Measurements from ENCODE around the gene MARCHF2.

Gene MARCHF2

DNA sequence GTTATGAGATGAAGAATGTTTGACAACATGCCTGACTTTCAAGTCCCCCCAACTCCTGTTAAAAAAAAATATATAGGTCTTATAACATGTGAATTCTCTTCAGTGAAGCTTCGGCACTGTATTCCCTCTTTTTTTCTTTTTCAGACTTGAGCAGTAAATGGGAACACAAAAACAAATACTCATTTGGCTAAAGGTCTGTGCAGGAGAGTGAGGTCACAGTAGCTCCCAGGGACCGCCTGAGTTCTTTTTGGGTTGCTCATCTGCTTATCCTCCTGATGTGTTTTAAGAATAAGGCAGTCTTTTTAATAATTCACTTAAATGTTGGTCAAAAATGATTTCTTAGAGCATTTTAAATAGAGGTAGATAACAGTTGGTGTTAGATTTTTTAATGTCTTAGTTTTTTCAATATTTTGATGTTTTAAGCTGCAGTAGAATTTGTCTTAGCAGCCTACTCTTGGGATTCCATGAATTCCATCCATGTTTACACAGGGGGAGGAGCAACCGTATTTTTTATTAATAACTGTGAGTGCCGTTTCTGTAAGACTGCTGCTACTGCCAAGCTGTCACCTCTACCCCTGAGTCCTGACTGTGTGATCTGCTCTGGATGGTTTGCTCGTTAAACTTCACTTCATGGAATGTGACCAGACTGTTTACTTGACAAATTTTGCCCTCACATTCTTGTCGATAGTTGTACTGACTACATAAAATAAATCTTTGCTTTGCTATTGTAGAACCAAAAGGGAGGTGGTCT is 46.6 kb downstream of the MARCHF2 start:
- ATAC-seq = peak; percentile 79
- TF ChIP-seq ZNF70 (CRISPR knock-in tag; IDR thresholded peaks at IDR 0.05) = no peak
- no peak for TF ChIP-seq GLIS3 (CRISPR knock-in tag; IDR thresholded peaks at IDR 0.05)
- TF ChIP-seq, protein P1, sequence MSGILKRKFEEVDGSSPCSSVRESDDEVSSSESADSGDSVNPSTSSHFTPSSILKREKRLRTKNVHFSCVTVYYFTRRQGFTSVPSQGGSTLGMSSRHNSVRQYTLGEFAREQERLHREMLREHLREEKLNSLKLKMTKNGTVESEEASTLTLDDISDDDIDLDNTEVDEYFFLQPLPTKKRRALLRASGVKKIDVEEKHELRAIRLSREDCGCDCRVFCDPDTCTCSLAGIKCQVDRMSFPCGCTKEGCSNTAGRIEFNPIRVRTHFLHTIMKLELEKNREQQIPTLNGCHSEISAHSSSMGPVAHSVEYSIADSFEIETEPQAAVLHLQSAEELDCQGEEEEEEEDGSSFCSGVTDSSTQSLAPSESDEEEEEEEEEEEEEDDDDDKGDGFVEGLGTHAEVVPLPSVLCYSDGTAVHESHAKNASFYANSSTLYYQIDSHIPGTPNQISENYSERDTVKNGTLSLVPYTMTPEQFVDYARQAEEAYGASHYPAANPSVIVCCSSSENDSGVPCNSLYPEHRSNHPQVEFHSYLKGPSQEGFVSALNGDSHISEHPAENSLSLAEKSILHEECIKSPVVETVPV (CRISPR knock-in tag; IDR thresholded peaks at IDR 0.05) = no peak
- TF ChIP-seq TCF4 (CRISPR knock-in tag; IDR thresholded peaks at IDR 0.05; ENCODE audit: borderline replicate concordance) = no peak
- TF ChIP-seq TOX (CRISPR knock-in tag; IDR thresholded peaks at IDR 0.05; ENCODE audit: borderline replicate concordance) = no peak
- no peak for TF ChIP-seq ESRRG (CRISPR knock-in tag; IDR thresholded peaks at IDR 0.05)
- no peak for TF ChIP-seq BACH2 (CRISPR knock-in tag; IDR thresholded peaks at IDR 0.05; ENCODE audit: borderline replicate concordance)
- TF ChIP-seq ZNF8 (CRISPR knock-in tag; IDR thresholded peaks at IDR 0.05) = no peak
- no peak for TF ChIP-seq TSHZ2 (CRISPR knock-in tag; IDR thresholded peaks at IDR 0.05)
- TF ChIP-seq, protein P2, sequence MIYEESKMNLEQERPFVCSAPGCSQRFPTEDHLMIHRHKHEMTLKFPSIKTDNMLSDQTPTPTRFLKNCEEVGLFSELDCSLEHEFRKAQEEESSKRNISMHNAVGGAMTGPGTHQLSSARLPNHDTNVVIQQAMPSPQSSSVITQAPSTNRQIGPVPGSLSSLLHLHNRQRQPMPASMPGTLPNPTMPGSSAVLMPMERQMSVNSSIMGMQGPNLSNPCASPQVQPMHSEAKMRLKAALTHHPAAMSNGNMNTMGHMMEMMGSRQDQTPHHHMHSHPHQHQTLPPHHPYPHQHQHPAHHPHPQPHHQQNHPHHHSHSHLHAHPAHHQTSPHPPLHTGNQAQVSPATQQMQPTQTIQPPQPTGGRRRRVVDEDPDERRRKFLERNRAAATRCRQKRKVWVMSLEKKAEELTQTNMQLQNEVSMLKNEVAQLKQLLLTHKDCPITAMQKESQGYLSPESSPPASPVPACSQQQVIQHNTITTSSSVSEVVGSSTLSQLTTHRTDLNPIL (CRISPR knock-in tag; IDR thresholded peaks at IDR 0.05; ENCODE audit: low read depth) = no peak
- TF ChIP-seq, protein P3, sequence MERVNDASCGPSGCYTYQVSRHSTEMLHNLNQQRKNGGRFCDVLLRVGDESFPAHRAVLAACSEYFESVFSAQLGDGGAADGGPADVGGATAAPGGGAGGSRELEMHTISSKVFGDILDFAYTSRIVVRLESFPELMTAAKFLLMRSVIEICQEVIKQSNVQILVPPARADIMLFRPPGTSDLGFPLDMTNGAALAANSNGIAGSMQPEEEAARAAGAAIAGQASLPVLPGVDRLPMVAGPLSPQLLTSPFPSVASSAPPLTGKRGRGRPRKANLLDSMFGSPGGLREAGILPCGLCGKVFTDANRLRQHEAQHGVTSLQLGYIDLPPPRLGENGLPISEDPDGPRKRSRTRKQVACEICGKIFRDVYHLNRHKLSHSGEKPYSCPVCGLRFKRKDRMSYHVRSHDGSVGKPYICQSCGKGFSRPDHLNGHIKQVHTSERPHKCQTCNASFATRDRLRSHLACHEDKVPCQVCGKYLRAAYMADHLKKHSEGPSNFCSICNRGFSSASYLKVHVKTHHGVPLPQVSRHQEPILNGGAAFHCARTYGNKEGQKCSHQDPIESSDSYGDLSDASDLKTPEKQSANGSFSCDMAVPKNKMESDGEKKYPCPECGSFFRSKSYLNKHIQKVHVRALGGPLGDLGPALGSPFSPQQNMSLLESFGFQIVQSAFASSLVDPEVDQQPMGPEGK (CRISPR knock-in tag; IDR thresholded peaks at IDR 0.05; ENCODE audit: borderline replicate concordance) = no peak
- TF ChIP-seq SNAI2 (CRISPR knock-in tag; IDR thresholded peaks at IDR 0.05) = no peak
- no peak for TF ChIP-seq ZNF565 (CRISPR knock-in tag; conservative IDR thresholded peaks at IDR 0.05; ENCODE audit: low read depth)
- TF ChIP-seq, protein P4, sequence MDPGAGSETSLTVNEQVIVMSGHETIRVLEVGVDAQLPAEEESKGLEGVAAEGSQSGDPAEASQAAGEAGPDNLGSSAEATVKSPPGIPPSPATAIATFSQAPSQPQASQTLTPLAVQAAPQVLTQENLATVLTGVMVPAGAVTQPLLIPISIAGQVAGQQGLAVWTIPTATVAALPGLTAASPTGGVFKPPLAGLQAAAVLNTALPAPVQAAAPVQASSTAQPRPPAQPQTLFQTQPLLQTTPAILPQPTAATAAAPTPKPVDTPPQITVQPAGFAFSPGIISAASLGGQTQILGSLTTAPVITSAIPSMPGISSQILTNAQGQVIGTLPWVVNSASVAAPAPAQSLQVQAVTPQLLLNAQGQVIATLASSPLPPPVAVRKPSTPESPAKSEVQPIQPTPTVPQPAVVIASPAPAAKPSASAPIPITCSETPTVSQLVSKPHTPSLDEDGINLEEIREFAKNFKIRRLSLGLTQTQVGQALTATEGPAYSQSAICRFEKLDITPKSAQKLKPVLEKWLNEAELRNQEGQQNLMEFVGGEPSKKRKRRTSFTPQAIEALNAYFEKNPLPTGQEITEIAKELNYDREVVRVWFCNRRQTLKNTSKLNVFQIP (CRISPR knock-in tag; IDR thresholded peaks at IDR 0.05; ENCODE audit: borderline replicate concordance, low read depth) = no peak

- ATAC-seq = no peak
- TF ChIP-seq, protein P3 (CRISPR knock-in tag; IDR thresholded peaks at IDR 0.05; ENCODE audit: borderline replicate concordance) = no peak
- TF ChIP-seq PPARA (CRISPR knock-in tag; IDR thresholded peaks at IDR 0.05; ENCODE audit: borderline replicate concordance) (no peak), SNAI2 (CRISPR knock-in tag; IDR thresholded peaks at IDR 0.05) (no peak), ZNF70 (CRISPR knock-in tag; IDR thresholded peaks at IDR 0.05) (no peak), ZNF565 (CRISPR knock-in tag; conservative IDR thresholded peaks at IDR 0.05; ENCODE audit: low read depth) (no peak), ZFP3 (CRISPR knock-in tag; IDR thresholded peaks at IDR 0.05) (no peak), OSR1 (CRISPR knock-in tag; IDR thresholded peaks at IDR 0.05) (no peak), RARB (CRISPR knock-in tag; IDR thresholded peaks at IDR 0.05) (no peak), GLIS3 (CRISPR knock-in tag; IDR thresholded peaks at IDR 0.05) (no peak), ZFP30 (CRISPR knock-in tag; IDR thresholded peaks at IDR 0.05) (no peak), ZC3H10 (CRISPR knock-in tag; IDR thresholded peaks at IDR 0.05) (no peak), ISL1 (CRISPR knock-in tag; IDR thresholded peaks at IDR 0.05) (no peak)
- TF ChIP-seq, protein P4 (CRISPR knock-in tag; IDR thresholded peaks at IDR 0.05; ENCODE audit: borderline replicate concordance, low read depth) = no peak
- TF ChIP-seq, protein P2 (CRISPR knock-in tag; IDR thresholded peaks at IDR 0.05; ENCODE audit: low read depth) = no peak
- TF ChIP-seq, protein P1 (CRISPR knock-in tag; IDR thresholded peaks at IDR 0.05) = no peak
Observed at GRCh38 chr19:8460516-8461298, 47.6 kb downstream of the MARCHF2 start.
